ENCODE results near the gene PLA1A. TPM values are rescaled to one million over a fixed set of nuclear protein-coding genes. Genes with fewer than 3 reads are reported as not detected.

Gene PLA1A
- polyA plus RNA-seq, 3 donors: 0.36 TPM; not detected in 2

DNA sequence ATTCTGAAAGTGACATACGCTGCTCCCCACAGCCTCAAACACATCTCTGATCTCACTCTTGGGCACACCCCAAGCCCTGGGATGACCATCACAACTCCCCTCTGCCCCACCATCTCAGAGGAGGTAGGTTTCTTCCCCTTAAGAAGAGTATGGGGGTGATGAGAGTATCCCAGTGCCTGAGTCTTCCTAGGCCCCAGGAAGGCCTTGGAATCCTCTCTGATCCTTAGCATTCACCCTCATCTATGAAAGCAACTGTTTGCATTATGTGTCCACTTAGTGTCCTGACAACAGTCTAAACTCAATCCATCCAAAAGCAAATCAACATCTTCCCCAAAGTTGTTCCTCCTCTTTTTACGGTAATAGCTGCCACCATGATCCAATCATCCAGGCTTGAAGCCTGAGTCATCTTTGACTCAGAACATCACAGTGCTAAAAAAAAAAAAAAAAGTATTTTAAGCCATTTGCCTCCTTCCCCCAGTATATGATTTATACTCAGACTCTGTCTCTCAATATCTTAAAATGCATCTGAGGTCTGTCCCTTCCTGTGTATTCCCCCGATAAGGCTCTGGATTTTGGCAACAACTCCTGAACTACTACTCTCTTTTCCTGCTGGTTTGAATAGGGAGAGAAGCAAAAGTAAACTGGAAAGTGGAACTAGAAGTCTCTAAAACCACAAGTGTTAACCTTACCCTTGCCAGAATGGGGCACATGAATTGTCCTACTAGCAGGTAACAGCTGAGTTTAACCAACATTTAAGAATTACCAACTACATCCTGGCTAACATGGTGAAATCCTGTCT, 40.2 kb downstream of the PLA1A start:
- Histone ChIP-seq H3K9ac (ENCODE audit: insufficient read depth, low read length, poor library complexity, severe bottlenecking) (peak overlapping the region; percentile 80), H2AFZ (ENCODE audit: insufficient read depth, low read depth, low read length, poor library complexity, severe bottlenecking) (no peak overlapping the region), H3K27ac (ENCODE audit: low read depth in 1 of 2, low read length in 2 of 2) (peak overlapping the region; percentile 96 to 98), H3K79me2 (ENCODE audit: insufficient read depth, low read length) (no peaks in the 10 kb centered on the region), H4K20me1 (ENCODE audit: insufficient read depth, low read length) (no peaks in the 10 kb centered on the region), H3K4me3 (replicated peaks in 1 of 3; ENCODE audit: low read depth in 2 of 3, low read length in 3 of 3) (peak overlapping the region; percentile 5 to 35 (median 22)), H3K4me1 (ENCODE audit: control insufficient read depth in 1 of 2, insufficient read depth in 2 of 2, low read length in 2 of 2) (peaks cover 35 to 38% of the 10 kb centered on the region in 2 donors), H3K27me3 (ENCODE audit: control insufficient read depth in 2 of 2, insufficient read depth in 2 of 2, low read length in 2 of 2) (no peaks in the 10 kb centered on the region), H3K4me2 (replicated peaks; ENCODE audit: extremely low read depth, low read length, poor library complexity, severe bottlenecking) (peak overlapping the region; percentile 70), H3K36me3 (replicated peaks in 1 of 2; ENCODE audit: control insufficient read depth in 1 of 2, insufficient read depth in 2 of 2, low read length in 2 of 2) (no peaks in the 10 kb centered on the region), H3K9me3 (replicated peaks in 1 of 2; ENCODE audit: control insufficient read depth in 1 of 2, insufficient read depth in 1 of 2, low read length in 2 of 2) (no peaks in the 10 kb centered on the region)
- intact Hi-C loops (cut with micrococcal nuclease): loop anchor here in 1 of 2 donors (1.0 to 5.0 kb wide), 5 partner anchors 9 to 76 kb away; partner anchors contain the start of gene COX17
- peaks cover 0 to 6% (median 0%) of the 10 kb centered on the region in 3 donors for H3K27me3 Mint-ChIP-seq (ENCODE audit: low read depth in 3 of 3)
- 50% methylated on average over 2 of the region's 3 CpGs for WGBS (ENCODE audit: insufficient coverage)
- H3K27ac Mint-ChIP-seq: peak overlapping the region; percentile 98 to 100 (median 100)
- TF ChIP-seq, protein P1, sequence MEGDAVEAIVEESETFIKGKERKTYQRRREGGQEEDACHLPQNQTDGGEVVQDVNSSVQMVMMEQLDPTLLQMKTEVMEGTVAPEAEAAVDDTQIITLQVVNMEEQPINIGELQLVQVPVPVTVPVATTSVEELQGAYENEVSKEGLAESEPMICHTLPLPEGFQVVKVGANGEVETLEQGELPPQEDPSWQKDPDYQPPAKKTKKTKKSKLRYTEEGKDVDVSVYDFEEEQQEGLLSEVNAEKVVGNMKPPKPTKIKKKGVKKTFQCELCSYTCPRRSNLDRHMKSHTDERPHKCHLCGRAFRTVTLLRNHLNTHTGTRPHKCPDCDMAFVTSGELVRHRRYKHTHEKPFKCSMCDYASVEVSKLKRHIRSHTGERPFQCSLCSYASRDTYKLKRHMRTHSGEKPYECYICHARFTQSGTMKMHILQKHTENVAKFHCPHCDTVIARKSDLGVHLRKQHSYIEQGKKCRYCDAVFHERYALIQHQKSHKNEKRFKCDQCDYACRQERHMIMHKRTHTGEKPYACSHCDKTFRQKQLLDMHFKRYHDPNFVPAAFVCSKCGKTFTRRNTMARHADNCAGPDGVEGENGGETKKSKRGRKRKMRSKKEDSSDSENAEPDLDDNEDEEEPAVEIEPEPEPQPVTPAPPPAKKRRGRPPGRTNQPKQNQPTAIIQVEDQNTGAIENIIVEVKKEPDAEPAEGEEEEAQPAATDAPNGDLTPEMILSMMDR (IDR thresholded peaks at IDR 0.05): no peak
- DNase-seq: peak; percentile 87 to 91 (median 90)
- no peaks in the 10 kb centered on the region for H3K9me3 Mint-ChIP-seq
- H3K4me3 Mint-ChIP-seq: peak overlapping the region; percentile 72 to 76
- peaks cover 6 to 7% of the 10 kb centered on the region in 2 donors for H3K36me3 Mint-ChIP-seq
- peaks cover 42% of the 10 kb centered on the region for H3K4me1 Mint-ChIP-seq

DNA sequence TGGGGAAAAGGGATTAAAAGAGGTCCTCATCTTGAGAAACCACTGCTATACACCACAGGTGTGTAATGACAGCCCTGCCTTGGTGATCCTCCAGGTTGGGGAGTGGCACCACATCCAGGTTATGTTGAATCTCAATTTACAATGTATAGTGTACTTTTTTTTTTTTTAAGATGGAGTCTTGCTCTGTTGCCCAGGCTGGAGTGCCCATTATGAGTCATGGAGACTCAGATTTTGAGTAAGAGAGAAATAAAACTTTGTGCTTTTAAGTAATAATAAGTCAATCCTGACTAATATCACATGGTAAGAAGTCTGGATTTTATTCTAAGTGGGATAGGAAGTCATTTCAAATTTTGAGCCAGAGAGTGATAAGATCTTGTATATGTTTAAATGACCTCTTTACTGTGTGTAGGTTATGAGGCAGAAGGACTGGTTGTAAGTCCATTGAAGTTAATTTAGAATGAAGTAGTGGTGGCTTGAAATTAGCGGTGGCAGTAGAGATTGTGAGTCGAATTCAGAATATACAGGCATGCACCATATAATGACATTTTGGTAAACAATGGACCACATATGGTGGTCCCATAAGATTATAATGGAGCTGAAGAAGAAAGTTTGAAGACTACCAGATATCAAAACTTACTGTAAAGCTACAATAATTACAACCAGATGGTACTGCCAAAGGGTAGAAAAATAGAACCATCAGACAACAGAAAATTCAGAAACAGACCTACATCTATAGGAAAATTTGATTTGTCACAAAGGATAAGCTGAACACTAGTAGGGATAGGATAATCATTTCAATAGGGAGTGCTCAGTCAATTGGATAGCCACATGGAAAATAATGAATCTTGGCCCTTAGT, 42.0 kb downstream of the PLA1A start:
- H3K4me2 ChIP-seq (replicated peaks; ENCODE audit: extremely low read depth, low read length, poor library complexity, severe bottlenecking): peak overlapping the region; percentile 70

More for the DNA sequence above, 42.0 kb downstream of the PLA1A start:
- peaks cover 0 to 6% (median 0%) of the 10 kb centered on the region in 3 donors for H3K27me3 Mint-ChIP-seq (ENCODE audit: low read depth in 3 of 3)
- H3K27ac ChIP-seq (ENCODE audit: low read depth in 1 of 2, low read length in 2 of 2): peak overlapping the region; percentile 96 to 98
- no CpG with 5 or more reads among the region's 2 CpGs for WGBS (ENCODE audit: insufficient coverage)
- H3K27ac Mint-ChIP-seq: peak overlapping the region; percentile 98 to 100 (median 100)
- no peak overlapping the region for H2AFZ ChIP-seq (ENCODE audit: insufficient read depth, low read depth, low read length, poor library complexity, severe bottlenecking)
- H3K36me3 Mint-ChIP-seq: peaks cover 6 to 7% of the 10 kb centered on the region in 2 donors
- TF ChIP-seq, protein P1 (IDR thresholded peaks at IDR 0.05): no peak
- no peaks in the 10 kb centered on the region for H3K79me2 ChIP-seq (ENCODE audit: insufficient read depth, low read length)
- no peaks in the 10 kb centered on the region for H3K9me3 ChIP-seq (replicated peaks in 1 of 2; ENCODE audit: control insufficient read depth in 1 of 2, insufficient read depth in 1 of 2, low read length in 2 of 2)
- no peaks in the 10 kb centered on the region for H4K20me1 ChIP-seq (ENCODE audit: insufficient read depth, low read length)
- no peak overlapping the region for H3K4me3 Mint-ChIP-seq
- no peak overlapping the region for H3K4me3 ChIP-seq (replicated peaks in 1 of 3; ENCODE audit: low read depth in 2 of 3, low read length in 3 of 3)
- peaks cover 42% of the 10 kb centered on the region for H3K4me1 Mint-ChIP-seq
- H3K27me3 ChIP-seq (ENCODE audit: control insufficient read depth in 2 of 2, insufficient read depth in 2 of 2, low read length in 2 of 2): no peaks in the 10 kb centered on the region
- H3K9ac ChIP-seq (ENCODE audit: insufficient read depth, low read length, poor library complexity, severe bottlenecking): peak overlapping the region; percentile 80
- H3K9me3 Mint-ChIP-seq: no peaks in the 10 kb centered on the region
- intact Hi-C loops (cut with micrococcal nuclease): loop anchor here (2.0 to 10.0 kb wide), 4 partner anchors 38 to 61 kb away; partner anchors contain the start of gene COX17 (in 1 of the 2)
- DNase-seq: peak; percentile 44 to 86 (median 46)
- H3K36me3 ChIP-seq (replicated peaks in 1 of 2; ENCODE audit: control insufficient read depth in 1 of 2, insufficient read depth in 2 of 2, low read length in 2 of 2): no peaks in the 10 kb centered on the region
- H3K4me1 ChIP-seq (ENCODE audit: control insufficient read depth in 1 of 2, insufficient read depth in 2 of 2, low read length in 2 of 2): peaks cover 35 to 37% of the 10 kb centered on the region in 2 donors
